ENCODE results near the gene RBM4.

RBM4 gene

GRCh38 chr11:66652651-66653050, 14.1 kb downstream of the RBM4 start:
- DNase-seq = no peak

GRCh38 chr11:66653123-66653522, 14.6 kb downstream of the RBM4 start:
- DNase-seq = no peak

GRCh38 chr11:66659763-66660162, 21.3 kb downstream of the RBM4 start:
- DNase-seq = no peak

GRCh38 chr11:66663741-66664296, 25.3 kb downstream of the RBM4 start:
- DNase-seq = no peak

GRCh38 chr11:66665369-66665768, 26.9 kb downstream of the RBM4 start:
- no peak for DNase-seq

GRCh38 chr11:66670816-66671215, 32.3 kb downstream of the RBM4 start:
- no peak for DNase-seq

- DNase-seq = no peak
Measured at GRCh38 chr11:66674964-66675602, 36.6 kb downstream of the RBM4 start.

- no peak for DNase-seq
Measured at GRCh38 chr11:66676282-66676919, 37.9 kb downstream of the RBM4 start.

GRCh38 chr11:66676931-66677598, 38.6 kb downstream of the RBM4 start:
- DNase-seq = peak; percentile 4

GRCh38 chr11:66677599-66678375, 39.3 kb downstream of the RBM4 start, which contains the start of gene RBM4B:
RBM4B (minus strand) TSS chr11:66677887; CDS start chr11:66677079, 808 bp downstream.
- peak; percentile 95 for DNase-seq

- no peak for DNase-seq
Measured at GRCh38 chr11:66680966-66681645, 42.6 kb downstream of the RBM4 start.

GRCh38 chr11:66683877-66684276, 45.4 kb downstream of the RBM4 start:
- DNase-seq = no peak

GRCh38 chr11:66684635-66685034, 46.1 kb downstream of the RBM4 start:
- DNase-seq = no peak

- no peak for DNase-seq
Measured at GRCh38 chr11:66685276-66686099, 47.0 kb downstream of the RBM4 start.

GRCh38 chr11:66686100-66686785, 47.7 kb downstream of the RBM4 start:
- DNase-seq = no peak

GRCh38 chr11:66686801-66687750, 48.6 kb downstream of the RBM4 start:
- no peak for DNase-seq

- no peak for DNase-seq
Measured at GRCh38 chr11:66687831-66688281, 49.4 kb downstream of the RBM4 start.

GRCh38 chr11:66688561-66689534, 50.3 kb downstream of the RBM4 start:
- no peak for DNase-seq
